K562 (cell line): ENCODE data around the gene PCOLCE2. TPM values are rescaled to one million over a fixed set of nuclear protein-coding genes. Genes with fewer than 3 reads are reported as not detected.

Experiments used
- ATAC-seq: fragments of 200-7000 bp; cut with Tn5 transposase; 3 replicates; pipeline ENCODE4 v1.9.1; 2020; ENCODE audit warnings: moderate library complexity
- BruUV-seq: library from RNA; stranded (reverse); fragments of 400-500 nt; replicated peaks from 2 replicates; lab custom pipeline; 2021; lab: Mats Ljungman, UMichigan
- CTCF ChIA-PET: fragments of 300-600 bp; formaldehyde crosslinking; extraction: SDS; loops from one replicate; lab custom pipeline; 2021; ENCODE audit warnings: low intra/inter-chr PET ratio; lab: Yijun Ruan, JAX
- POLR2A ChIA-PET: fragments of 300-600, 350-650 bp; sonication (Branson Sonifier 250); formaldehyde crosslinking; extraction: SDS; loops from one replicate; lab custom pipeline; 2021; ENCODE audit warnings: antibody characterized with exemption, inconsistent platforms; lab: Yijun Ruan, JAX
- DNase-seq, 4 experiments: peaks; one replicate each; pipeline versions ENCODE4 v3.0.0 to v3.0.0-alpha.2; 2011 to 2018; ENCODE audit warnings: low spot score in 3 of 4, mixed read lengths in 3 of 4; ENCODE audit errors: extremely low read depth in 1 of 4
- FAIRE-seq: peaks from 2 replicates; lab custom pipeline; 2011; peaks lifted over from hg19 to GRCh38; lab: Jason Lieb, UNC
- H2AFZ ChIP-seq: 2 replicates; pipeline ENCODE4 v1.6.0; 2011; ENCODE audit warnings: low read depth, low read length, control low read depth, inconsistent platforms
- H3K27ac ChIP-seq: fragments of 200-600 bp; 3 replicates; pipeline ENCODE4 v1.8.0; 2011; ENCODE audit warnings: low read depth, mild to moderate bottlenecking, control low read depth, inconsistent platforms, low read length, moderate library complexity, mixed read lengths; ENCODE audit errors: extremely low read depth
- H3K27me3 ChIP-seq, 2 experiments: fragments of 300-600 bp in 1 of 2; 2 replicates in 1 of 2; 3 replicates in 1 of 2; pipeline versions ENCODE4 v1.6.0 to v1.8.0; 2011; ENCODE audit warnings: inconsistent platforms in 2 of 2, low read length in 2 of 2, mild to moderate bottlenecking in 1 of 2, mixed read lengths in 1 of 2, moderate library complexity in 1 of 2; ENCODE audit not compliant: control insufficient read depth in 2 of 2, insufficient read depth in 2 of 2
- H3K36me3 ChIP-seq: fragments of 300-600 bp; 3 replicates; pipeline ENCODE4 v1.8.0; 2011; ENCODE audit warnings: mild to moderate bottlenecking, low read length, inconsistent platforms; ENCODE audit not compliant: control insufficient read depth, insufficient read depth
- H3K4me1 ChIP-seq, 2 experiments: fragments of 200-600 bp in 1 of 2; replicated peaks in 1 of 2; 2 replicates in 1 of 2; 3 replicates in 1 of 2; pipeline versions ENCODE4 v1.5.1 to v1.8.0; 2011; ENCODE audit warnings: inconsistent platforms in 2 of 2, low read length in 2 of 2, mild to moderate bottlenecking in 1 of 2, mixed read lengths in 1 of 2, moderate library complexity in 1 of 2; ENCODE audit not compliant: control insufficient read depth in 2 of 2, insufficient read depth in 2 of 2
- H3K4me2 ChIP-seq: 2 replicates; pipeline ENCODE4 v1.6.1; 2011; ENCODE audit warnings: low read length, control low read depth, inconsistent platforms, mixed read lengths; ENCODE audit not compliant: insufficient read depth
- H3K4me3 ChIP-seq: fragments of 200-600 bp; sonication (generic), shearing (Covaris generic); 2 replicates; pipeline ENCODE4 v1.5.1; 2016; ENCODE audit warnings: control low read depth, inconsistent platforms
- H3K79me2 ChIP-seq: fragments of 200-600 bp; 3 replicates; pipeline ENCODE4 v1.8.0; 2011; ENCODE audit warnings: low read length, inconsistent platforms; ENCODE audit not compliant: control insufficient read depth, insufficient read depth
- H3K9ac ChIP-seq, 2 experiments: 2 replicates each; pipeline versions ENCODE4 v1.6.0 to v1.6.1; 2011; ENCODE audit warnings: low read depth in 2 of 2, low read length in 2 of 2, control low read depth in 1 of 2, inconsistent platforms in 1 of 2, mild to moderate bottlenecking in 1 of 2, mixed read lengths in 1 of 2; ENCODE audit not compliant: insufficient read depth in 1 of 2
- H3K9me1 ChIP-seq: one replicate; pipeline ENCODE4 v1.6.0; 2011; ENCODE audit warnings: inconsistent platforms, mild to moderate bottlenecking, low read length, moderate library complexity; ENCODE audit not compliant: control insufficient read depth, insufficient read depth
- H3K9me3 ChIP-seq: replicated peaks from 2 replicates; pipeline ENCODE4 v1.5.1; 2011; ENCODE audit warnings: low read depth, low read length, inconsistent platforms; ENCODE audit not compliant: control insufficient read depth, insufficient read depth
- H4K20me1 ChIP-seq: replicated peaks from 2 replicates; pipeline ENCODE4 v1.6.1; 2011; ENCODE audit warnings: low read length, inconsistent platforms, mixed read lengths; ENCODE audit not compliant: control insufficient read depth, insufficient read depth
- CTCF ChIP-seq, 3 experiments: IDR thresholded peaks in 2 of 3; conservative IDR thresholded peaks in 1 of 3; 2 replicates each; pipeline ENCODE4 v1.5.1; 2011 to 2012; ENCODE audit warnings: low read length in 3 of 3, mild to moderate bottlenecking in 3 of 3, control low read depth in 2 of 3, improper control_type of control experiment in 1 of 3, inconsistent platforms in 1 of 3, low read depth in 1 of 3, mixed read lengths in 1 of 3, moderate library complexity in 1 of 3; ENCODE audit not compliant: insufficient read depth in 2 of 3
- ETS1 ChIP-seq: conservative IDR thresholded peaks from 2 replicates; pipeline ENCODE4 v1.6.1; 2011; ENCODE audit warnings: low read depth, mild to moderate bottlenecking, low read length; ENCODE audit not compliant: control insufficient read depth
- POLR3A ChIP-seq: IDR thresholded peaks from 2 replicates; pipeline ENCODE4 v1.6.1; 2011; ENCODE audit warnings: borderline replicate concordance, mild to moderate bottlenecking, moderate library complexity; ENCODE audit not compliant: insufficient read length, insufficient read depth; ENCODE audit errors: extremely low read depth
- PPARD ChIP-seq: fragments of 250-450 bp; sonication (Bioruptor Pico); IDR thresholded peaks from 2 replicates; pipeline ENCODE4 v1.8.0; 2022; ENCODE audit warnings: inconsistent platforms, mild to moderate bottlenecking, moderate library complexity
- SMAD2 ChIP-seq: fragments of 150-350 bp; IDR thresholded peaks from 2 replicates; pipeline ENCODE4 v1.6.1; 2014; ENCODE audit warnings: low read depth, mild to moderate bottlenecking, low read length
- TARDBP ChIP-seq: fragments of 450-650 bp; IDR thresholded peaks from 2 replicates; pipeline ENCODE4 v1.6.1; 2016
- ZNF263 ChIP-seq: sonication (generic); formaldehyde crosslinking; IDR thresholded peaks from 2 replicates; pipeline ENCODE4 v1.8.0; 2022; ENCODE audit warnings: mild to moderate bottlenecking, missing genetic modification reagents, borderline replicate concordance
- ZNF699 ChIP-seq: fragments of 250-450 bp; sonication (Bioruptor Pico); IDR thresholded peaks from 2 replicates; pipeline ENCODE4 v1.8.0; 2021; ENCODE audit warnings: mild to moderate bottlenecking, moderate library complexity; ENCODE audit not compliant: insufficient replicate concordance
- WGBS: fragments of 100-300 bp; shearing (Covaris generic); methylation state at CpG from one replicate; pipeline ENCODE4 v1.1.6; 2016; ENCODE audit warnings: low coverage, mixed read lengths; ENCODE audit not compliant: insufficient coverage; ENCODE audit errors: missing lambda C conversion rate; 5-methylcytosine and 5-hydroxymethylcytosine counted together
- in situ Hi-C: fragments of 300-500 bp; cut with MboI; formaldehyde crosslinking; loops from 4 replicates; pipeline ENCODE4 v1.15.0; 2018; ENCODE audit warnings: inconsistent platforms, mixed read lengths
- intact Hi-C: fragments of 100-400 bp; cut with micrococcal nuclease; formaldehyde crosslinking; loops from 2 replicates; pipeline ENCODE4 v1.14.2; 2022
- polyA plus RNA-seq, 8 experiments: library from polyadenylated mRNA; depleted of rRNA in 4 of 8; stranded (reverse) in 5 of 8; unstranded in 3 of 8; fragments of >200 nt; fragmentation: Nextera tagmentation in 2 of 8; fragmentation: Illumina TruSeq in 1 of 8; extraction: Ambion mirVana in 2 of 8; extraction: Trizol in 1 of 8; gene quantifications; 2 replicates each; pipeline versions ENCODE4 v1.2.1 to v1.2.3, GENCODE V29; 2011 to 2014; ENCODE audit warnings: inconsistent platforms in 1 of 8, missing spikeins in 1 of 8
- total RNA-seq, 7 experiments: library from RNA; depleted of rRNA in 6 of 7; stranded (reverse); fragments of >200 nt in 6 of 7; fragmentation: Illumina TruSeq in 2 of 7; extraction: Trizol in 2 of 7; gene quantifications; 2 replicates each; pipeline versions ENCODE4 v1.2.1 to v1.2.3, GENCODE V29; 2011 to 2021; ENCODE audit warnings: low replicate concordance in 1 of 7

Gene PCOLCE2
- total and polyA plus RNA-seq, 9 of the 15 experiments (the other 6 are each of a cell fraction or from before 2014, with no cell fraction given) = 0.18 to 1.2 (median 0.65) TPM

- TF ChIP-seq CTCF (IDR thresholded peaks at IDR 0.05 in 2 of 3, conservative IDR thresholded peaks at IDR 0.05 in 1 of 3; ENCODE audit: insufficient read depth in 2 of 3, low read depth in 1 of 3, low read length in 3 of 3) = no peak
- TF ChIP-seq, all 486 proteins: peak for 0
These were observed 27.0 kb downstream of the PCOLCE2 start (continued) for GRCh38 chr3:142861926-142862325.

GRCh38 chr3:142858043-142858442 lies 30.8 kb downstream of the PCOLCE2 start:
- Histone ChIP-seq H4K20me1 (no peaks in the 10 kb centered on the region; the same call in 1 of the 2 replicates), H3K27ac (no peak overlapping the region), H3K4me3 (no peak overlapping the region), H2AFZ (no peak overlapping the region), H3K9me3 (no peaks in the 10 kb centered on the region), H3K4me2 (no peak overlapping the region), H3K4me1 (no peaks in the 10 kb centered on the region), H3K9ac (no peak overlapping the region), H3K36me3 (no peaks in the 10 kb centered on the region), H3K79me2 (no peaks in the 10 kb centered on the region), H3K27me3 (peaks cover 0 to 12% of the 10 kb centered on the region in 2 experiments; a peak in 1 of 5 replicates), H3K9me1 (no peaks in the 10 kb centered on the region)
- CTCF ChIA-PET = no interaction called here
- intact Hi-C loops (no loop called here), in situ Hi-C loops (no loop called here)
- 0% methylated on average over 3 of the region's 3 CpGs for WGBS
- DNase-seq (no peak), ATAC-seq (no peak), FAIRE-seq (no peak)
- no TSS peak for BruUV-seq
- TF ChIP-seq TARDBP (no peak), PPARD (no peak), SMAD2 (no peak), ETS1 (no peak), ZNF699 (CRISPR knock-in tag) (no peak), ZNF263 (CRISPR knock-in tag) (no peak), POLR3A (no peak)
- POLR2A ChIA-PET = interaction anchor here (1.6 kb wide), 1 partner anchor 9 kb away, joined by 5 read pairs; no protein-coding TSS in a partner anchor
